T-helper 2 cell (primary cell): Measurements from ENCODE around the gene INPP5B.
"Not testable (repeated sequence)": the region's sequence is repeated elsewhere in the genome, so short reads cannot be mapped to it uniquely, and the experiment has no call there.

ENCODE experiments used
- DNase-seq, 5 experiments: peaks; one replicate each; pipeline versions ENCODE4 v3.0.0 to v3.0.0-alpha.2; 2012 to 2022

INPP5B gene

GRCh38 chr1:37947364-37947763 is 511 bp upstream of the INPP5B start:
- no peak for DNase-seq

- DNase-seq = no peak
These were observed 830 bp downstream of the INPP5B start for GRCh38 chr1:37945743-37946702.

- DNase-seq = no peak
These were observed 1.6 kb downstream of the INPP5B start for GRCh38 chr1:37945251-37945650.

GRCh38 chr1:37944816-37945215 is 2.0 kb downstream of the INPP5B start:
- DNase-seq = no peak

- DNase-seq = no peak
These were observed 2.6 kb downstream of the INPP5B start for GRCh38 chr1:37944086-37944763.

GRCh38 chr1:37940299-37940947 is 6.4 kb downstream of the INPP5B start:
- DNase-seq = no peak

GRCh38 chr1:37936760-37937159 is 10.1 kb downstream of the INPP5B start:
- not testable (repeated sequence) for DNase-seq

GRCh38 chr1:37932759-37933158 is 14.1 kb downstream of the INPP5B start:
- DNase-seq = no peak

GRCh38 chr1:37931361-37932158 is 15.3 kb downstream of the INPP5B start:
- peak; percentile 93 to 97 (median 96) for DNase-seq

GRCh38 chr1:37931102-37931360 is 15.8 kb downstream of the INPP5B start:
- DNase-seq = peak in 1 of 5 experiments; percentile 22

- peak in 3 of 5 experiments; percentile 17 to 61 (median 26) for DNase-seq
These were observed 16.4 kb downstream of the INPP5B start for GRCh38 chr1:37930246-37931101.

- peak in 1 of 5 experiments; percentile 18 for DNase-seq
These were observed 20.6 kb downstream of the INPP5B start for GRCh38 chr1:37926038-37926924.

GRCh38 chr1:37925316-37925715 is 21.5 kb downstream of the INPP5B start:
- DNase-seq = no peak

- DNase-seq = no peak
These were observed 23.3 kb downstream of the INPP5B start for GRCh38 chr1:37923551-37923889.

GRCh38 chr1:37922767-37923550 is 23.9 kb downstream of the INPP5B start:
- peak in 2 of 5 experiments; percentile 9 to 27 for DNase-seq

GRCh38 chr1:37919277-37919676 is 27.6 kb downstream of the INPP5B start:
- peak in 1 of 5 experiments; percentile 20 for DNase-seq

- DNase-seq = no peak
These were observed 31.3 kb downstream of the INPP5B start for GRCh38 chr1:37915476-37916093.

GRCh38 chr1:37914719-37915475 is 32.0 kb downstream of the INPP5B start:
- no peak for DNase-seq

GRCh38 chr1:37911478-37911877 is 35.4 kb downstream of the INPP5B start:
- not testable (repeated sequence) for DNase-seq
